ENCODE data around the gene MRFAP1L1.
"Not testable (repeated sequence)": the region's sequence is repeated elsewhere in the genome, so short reads cannot be mapped to it uniquely, and the experiment has no call there.

MRFAP1L1 gene

DNA sequence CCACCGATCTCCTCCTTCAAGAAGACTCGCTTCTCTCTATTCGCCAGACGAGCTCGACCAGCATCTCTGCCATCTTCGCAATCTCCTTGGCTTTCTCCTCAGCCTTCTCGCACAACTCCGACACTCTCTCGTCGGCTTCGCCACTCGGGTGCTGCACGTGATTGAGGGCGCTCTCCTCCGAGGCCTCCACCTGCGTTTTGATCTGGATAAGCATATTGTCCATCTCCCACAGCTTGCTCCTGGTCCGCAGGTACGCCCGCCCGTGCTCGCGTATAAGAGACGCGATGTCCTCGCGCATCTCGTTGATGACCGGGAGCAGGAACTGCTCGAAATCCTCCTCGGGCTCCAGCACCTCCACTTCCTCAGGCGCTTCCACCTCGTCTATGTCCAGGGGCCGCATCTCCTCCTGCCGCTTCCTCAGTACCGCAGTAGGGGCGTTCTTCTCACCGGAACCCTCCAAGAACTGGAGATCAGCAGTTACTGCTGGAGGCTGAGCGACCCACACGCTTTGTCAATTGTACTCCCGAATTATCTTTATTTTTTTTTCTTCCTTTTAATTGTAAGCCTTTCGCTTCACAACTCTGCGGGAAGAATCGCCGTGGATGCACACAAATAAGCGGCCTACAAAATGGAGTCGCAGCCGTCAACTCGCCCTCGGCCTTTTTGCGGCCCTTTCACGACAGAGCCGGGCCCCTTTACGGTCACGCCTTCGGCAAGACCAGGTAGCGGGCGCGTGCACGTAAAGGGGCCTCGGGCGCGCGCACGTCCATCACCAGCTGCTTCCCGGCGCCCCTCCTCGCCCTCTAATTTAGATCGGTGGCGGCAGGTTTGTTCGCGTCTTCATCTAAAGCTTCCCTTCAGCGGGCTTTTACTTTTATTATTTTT lies at the start of gene MRFAP1L1:
Gene MRFAP1L1 (minus strand): TSS at position 636 of the 885 bp plus-strand sequence. CDS start 236 bp downstream, at position 400.
- peak; percentile 96 for DNase-seq (ENCODE audit: low read depth)

- no peak for DNase-seq (ENCODE audit: low read depth)
Observed at GRCh38 chr4:6758728-6759127, 49.1 kb upstream of the MRFAP1L1 start.

GRCh38 chr4:6756345-6756744 lies 46.7 kb upstream of the MRFAP1L1 start:
- not testable (repeated sequence) for DNase-seq (ENCODE audit: low read depth)

DNA sequence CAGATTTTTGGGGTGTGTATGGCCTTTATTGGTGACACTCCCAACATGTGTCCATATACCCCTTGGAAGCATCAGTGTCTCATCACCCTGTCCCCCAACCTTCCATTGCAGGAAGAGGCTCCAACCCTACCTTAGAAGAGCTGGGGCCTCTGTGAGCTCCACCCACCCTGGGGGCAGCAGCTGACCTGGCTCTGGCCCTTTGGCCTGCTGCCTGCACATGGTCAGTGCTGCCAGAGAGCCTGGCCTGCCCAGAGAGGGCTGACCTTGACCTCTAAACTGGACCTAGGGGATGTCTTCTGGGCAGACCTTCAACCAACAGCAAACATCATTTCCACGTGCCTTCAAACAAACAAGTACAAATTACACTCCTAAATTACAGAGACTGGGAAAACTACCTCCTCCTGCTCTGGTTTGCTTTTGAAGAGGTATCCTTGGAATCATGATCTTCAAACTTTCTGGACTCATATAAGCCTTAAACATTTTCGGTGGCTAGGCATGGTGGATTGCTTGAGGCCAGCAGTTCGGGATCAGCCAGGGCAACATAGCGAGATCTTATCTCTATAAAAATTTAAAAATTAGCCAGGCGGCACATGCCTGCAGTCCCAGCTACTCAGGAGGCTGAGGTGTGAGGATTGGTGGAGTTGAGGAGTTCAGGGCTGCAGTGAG lies 45.6 kb upstream of the MRFAP1L1 start:
- no peak for DNase-seq (ENCODE audit: low read depth)

GRCh38 chr4:6754481-6755087 lies 44.9 kb upstream of the MRFAP1L1 start:
- DNase-seq (ENCODE audit: low read depth) = no peak

GRCh38 chr4:6753891-6754290 lies 44.2 kb upstream of the MRFAP1L1 start:
- no peak for DNase-seq (ENCODE audit: low read depth)

GRCh38 chr4:6753103-6753560 lies 43.5 kb upstream of the MRFAP1L1 start:
- DNase-seq (ENCODE audit: low read depth) = no peak

GRCh38 chr4:6752486-6752829 lies 42.8 kb upstream of the MRFAP1L1 start:
- DNase-seq (ENCODE audit: low read depth) = no peak

DNA sequence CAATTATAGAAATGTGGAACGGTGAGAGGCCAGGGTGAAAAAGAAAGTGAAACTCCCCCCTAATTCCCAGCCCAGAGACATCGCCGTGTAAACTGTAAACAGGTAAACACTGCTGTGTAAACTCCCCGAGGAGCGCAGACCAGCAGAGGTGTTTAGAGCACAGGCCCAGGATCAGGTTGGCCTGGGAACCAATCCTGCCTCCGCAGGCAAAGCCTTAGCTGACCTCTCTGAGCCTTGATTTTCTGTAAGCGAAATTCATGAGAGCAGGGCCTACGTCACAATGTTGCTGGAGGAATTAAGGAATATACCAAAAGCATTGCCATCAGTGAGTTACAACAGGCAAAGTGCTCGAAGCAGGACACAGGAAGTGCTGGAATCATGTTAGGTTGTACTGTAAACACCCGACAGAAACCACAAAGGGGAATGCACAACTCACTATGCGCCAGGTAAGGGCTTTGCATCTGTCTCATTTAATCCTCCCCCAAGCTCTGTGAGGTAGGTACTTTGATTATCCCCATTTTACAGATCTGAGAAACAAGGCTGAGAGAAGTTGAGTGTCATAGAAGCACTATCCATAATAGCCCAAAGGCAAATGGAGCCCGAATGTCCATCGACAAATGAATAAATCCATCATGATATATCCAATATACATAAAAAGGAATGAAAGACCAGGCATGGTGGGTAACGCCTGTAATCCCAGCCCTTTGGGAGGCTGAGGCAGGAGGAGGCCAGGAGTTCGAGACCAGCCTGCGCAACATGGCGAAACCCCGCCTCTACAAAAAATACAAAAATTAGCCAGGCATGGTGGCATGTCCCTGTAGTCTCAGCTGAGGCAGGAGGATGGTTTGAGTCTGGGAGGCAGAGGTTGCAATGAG lies 42.2 kb upstream of the MRFAP1L1 start:
- DNase-seq (ENCODE audit: low read depth) = no peak

DNA sequence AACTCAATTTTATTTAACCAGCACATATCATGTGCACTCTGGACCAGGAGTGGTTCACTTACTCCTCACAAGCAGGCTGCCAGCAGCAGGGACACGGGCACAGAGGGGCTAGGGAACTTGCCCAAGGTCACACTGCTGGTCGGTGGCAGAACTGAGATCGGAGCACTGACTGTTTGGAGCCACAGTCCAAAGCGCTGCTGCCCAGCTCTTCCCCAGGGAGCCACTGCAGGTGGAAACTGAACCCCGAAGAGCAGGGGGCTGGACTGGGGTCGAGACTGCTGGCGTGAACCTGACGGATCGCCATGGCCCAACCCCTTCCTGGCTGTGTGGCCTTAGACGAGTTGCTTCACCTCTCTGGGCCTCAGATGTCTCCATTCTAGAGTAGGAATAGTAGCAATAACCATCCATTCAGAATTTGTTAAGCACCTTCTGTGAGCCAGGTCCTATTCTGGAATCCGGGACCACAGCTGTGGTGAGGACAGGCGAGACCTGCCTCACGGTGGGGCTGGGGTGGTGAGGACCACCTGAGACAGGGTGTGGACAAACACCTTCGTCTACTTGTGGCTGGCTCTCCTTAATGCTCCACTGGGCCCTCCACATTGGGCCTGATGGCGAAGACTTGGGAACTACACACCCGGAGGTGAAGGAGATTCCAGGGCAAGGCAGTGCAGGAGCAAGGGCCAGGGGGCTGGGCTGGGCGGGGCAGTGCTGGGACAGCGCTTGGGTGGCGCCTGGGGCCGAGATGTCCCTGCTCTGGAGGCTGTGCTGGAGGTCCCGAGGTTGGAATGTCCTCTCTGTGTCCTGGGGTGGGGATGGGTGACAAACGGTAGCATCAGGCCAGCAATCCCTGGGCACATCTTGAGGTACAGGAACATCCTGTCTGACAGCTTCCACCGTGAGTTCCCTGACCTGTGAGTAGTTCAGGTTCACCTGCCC lies 40.9 kb upstream of the MRFAP1L1 start:
- no peak for DNase-seq (ENCODE audit: low read depth)

DNA sequence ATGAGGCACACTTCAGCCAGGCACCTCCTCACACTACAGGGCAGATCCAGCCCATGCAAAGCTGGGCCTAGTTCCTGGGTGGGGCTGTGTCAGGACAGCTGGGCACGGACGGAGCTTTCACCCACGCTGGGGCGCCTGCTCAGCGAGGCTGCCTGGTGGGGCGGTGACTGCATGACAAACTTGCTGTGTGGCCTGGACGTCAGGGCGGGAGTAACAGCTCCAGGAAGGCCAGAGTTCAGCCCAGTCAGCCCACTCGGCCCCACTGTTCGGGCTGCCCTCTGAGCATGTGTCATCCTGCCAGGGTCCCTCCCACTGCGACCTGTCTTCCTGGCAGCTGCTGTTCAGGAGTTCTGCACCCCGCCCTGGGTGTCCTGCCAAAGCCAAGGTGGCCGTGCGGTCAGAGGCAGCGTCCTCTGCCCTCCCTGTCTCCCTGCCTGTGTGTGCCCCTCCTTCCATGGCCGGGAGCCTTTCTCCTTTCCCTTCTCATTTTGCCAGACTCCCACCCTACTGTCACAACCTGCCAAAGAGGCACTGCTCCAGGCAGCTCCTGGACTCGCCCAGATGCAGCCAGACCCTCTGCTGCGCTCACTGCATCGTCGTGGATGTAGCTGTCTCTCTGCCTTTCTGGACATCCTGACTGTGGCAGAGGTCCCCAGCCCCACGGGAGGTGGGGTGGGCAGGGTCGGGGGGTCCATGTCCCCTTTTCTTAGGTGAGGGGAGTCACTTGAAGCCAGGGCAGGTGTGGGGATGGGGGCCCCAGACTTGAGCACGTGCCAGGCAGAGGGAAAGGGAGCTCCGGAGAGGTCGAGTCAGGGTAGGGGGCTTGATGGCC lies 39.9 kb upstream of the MRFAP1L1 start:
- no peak for DNase-seq (ENCODE audit: low read depth)

DNA sequence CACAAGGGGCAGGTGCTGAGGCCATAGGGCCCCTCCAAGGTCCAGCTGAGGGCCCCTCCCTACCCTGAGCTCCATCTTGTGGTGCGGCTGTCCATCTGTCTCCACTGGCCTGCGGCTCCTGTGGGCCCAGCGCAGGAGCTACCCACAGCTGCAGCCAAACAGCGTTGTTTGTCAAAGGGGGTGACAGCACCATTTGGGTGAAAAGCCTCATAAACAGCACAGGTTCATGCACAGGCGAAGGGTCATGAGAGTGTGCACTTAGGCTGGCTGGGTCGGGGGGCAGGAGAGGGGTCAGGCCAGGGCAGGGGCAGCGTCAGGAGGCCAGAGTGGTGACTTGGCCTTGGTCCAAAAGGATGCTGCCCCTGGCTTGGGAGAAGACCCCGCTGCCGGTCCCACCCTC lies 38.6 kb upstream of the MRFAP1L1 start:
- no peak for DNase-seq (ENCODE audit: low read depth)

- DNase-seq (ENCODE audit: low read depth) = no peak
Observed at GRCh38 chr4:6747294-6748051, 37.8 kb upstream of the MRFAP1L1 start.

DNA sequence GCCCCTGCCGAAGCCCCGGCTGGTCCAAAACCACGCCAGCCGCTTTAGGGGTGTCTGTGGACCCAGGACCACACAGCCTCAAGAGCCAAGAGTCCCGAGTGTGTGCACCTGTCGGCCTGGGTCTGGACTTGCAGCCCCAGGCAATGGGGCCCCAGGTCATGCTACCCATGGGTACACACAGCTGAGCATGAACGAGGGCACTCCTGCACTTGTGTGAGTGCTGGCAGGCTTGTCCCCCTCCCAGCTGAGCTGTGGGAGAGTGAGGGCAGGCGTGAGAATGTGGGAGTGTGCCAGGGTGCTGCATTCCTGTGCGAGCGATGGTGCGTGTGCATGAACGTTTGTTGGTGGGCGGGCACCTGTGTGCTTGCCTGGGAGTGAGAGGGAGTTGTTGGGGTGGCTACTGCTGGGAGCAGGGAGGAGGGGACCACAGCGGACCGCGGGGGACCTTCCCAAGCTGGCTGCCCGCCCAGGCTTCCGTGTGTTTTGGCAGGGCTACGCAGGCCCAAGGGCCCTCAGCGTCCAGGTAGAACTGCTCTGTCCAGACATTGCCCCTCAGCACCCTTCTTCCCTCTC lies 37.1 kb upstream of the MRFAP1L1 start:
- DNase-seq (ENCODE audit: low read depth) = no peak

- DNase-seq (ENCODE audit: low read depth) = no peak
Observed at GRCh38 chr4:6742989-6743388, 33.3 kb upstream of the MRFAP1L1 start.

DNA sequence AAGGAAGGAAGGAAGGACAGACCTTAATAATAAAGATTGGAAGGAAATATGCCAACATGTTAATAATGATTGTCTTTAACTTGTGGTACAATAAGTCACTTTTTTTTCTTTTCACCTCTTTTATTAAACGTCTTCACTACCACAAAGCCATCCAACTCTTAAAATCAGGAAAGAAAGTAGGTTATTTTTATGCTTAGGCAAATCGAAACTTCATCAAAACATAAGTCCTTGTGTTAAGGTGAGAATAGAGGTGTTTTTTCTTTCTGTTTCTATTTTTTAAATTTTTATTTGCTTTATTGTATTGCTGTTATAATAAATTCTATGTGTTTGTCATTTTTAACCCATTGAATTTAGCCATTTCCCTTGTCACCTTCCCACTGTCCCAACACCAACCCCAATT lies 32.8 kb upstream of the MRFAP1L1 start:
- no peak for DNase-seq (ENCODE audit: low read depth)

DNA sequence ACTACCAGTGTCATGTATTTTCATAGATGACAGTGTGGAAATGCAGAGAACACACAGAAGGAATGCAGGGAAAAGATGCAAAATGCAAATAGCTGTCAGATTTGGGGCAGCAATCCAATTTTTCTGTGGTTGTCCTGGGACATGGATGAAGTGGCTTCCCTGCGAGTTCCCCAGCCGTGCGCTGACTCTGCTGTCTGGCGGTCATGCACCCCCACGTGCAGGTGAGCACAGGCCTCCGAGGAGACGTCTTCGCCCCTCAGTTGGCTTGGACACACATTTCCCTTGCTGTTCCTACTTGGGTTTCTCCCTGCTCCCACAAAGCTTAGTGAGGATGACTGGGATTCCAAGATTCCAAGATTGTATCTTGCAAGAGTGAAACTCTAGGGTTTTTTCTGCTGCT lies 30.7 kb upstream of the MRFAP1L1 start:
- DNase-seq (ENCODE audit: low read depth) = no peak

- no peak for DNase-seq (ENCODE audit: low read depth)
Observed at GRCh38 chr4:6739920-6740319, 30.3 kb upstream of the MRFAP1L1 start.

All from activated T-helper 9 cell treated with anti-CD3 and anti-CD28 coated beads, Interleukin-2, amount 50 U/mL, for 16 hours (primary cell).